ENCODE measurements around the gene ASAP2.

DNA sequence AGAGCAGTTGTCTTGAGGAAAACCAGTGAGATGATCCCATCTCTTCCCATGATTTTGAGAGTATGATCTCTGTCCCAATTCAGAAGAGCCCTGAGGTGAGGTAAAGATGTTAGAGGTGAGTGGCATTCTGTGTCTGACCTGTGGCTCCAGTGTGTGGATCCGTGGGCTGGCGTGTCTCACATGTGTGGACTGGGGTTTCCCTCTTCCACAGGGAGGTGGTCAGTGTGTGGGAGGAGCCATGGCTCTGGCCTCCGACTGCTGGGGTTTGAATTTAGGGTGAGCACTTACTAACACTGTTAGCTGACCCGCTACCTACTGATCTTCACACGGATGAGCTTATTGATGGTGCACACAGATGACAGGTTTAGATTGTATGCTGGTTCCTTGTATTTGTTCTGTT, 31.2 kb downstream of the ASAP2 start:
- TF ChIP-seq POLR2A (IDR thresholded peaks at IDR 0.05; ENCODE audit: low read depth, low read length) (no peak), TAF1 (IDR thresholded peaks at IDR 0.05; ENCODE audit: low read depth, low read length) (no peak), POLR2AphosphoS5 (IDR thresholded peaks at IDR 0.05; ENCODE audit: low read depth, low read length) (no peak), POU2F2 (IDR thresholded peaks at IDR 0.05; ENCODE audit: low read depth, low read length) (no peak)
